AG08395 (cell line): Measurements from ENCODE around the gene DEPDC7.
"Not testable (repeated sequence)": the region's sequence is repeated elsewhere in the genome, so short reads cannot be mapped to it uniquely, and the experiment has no call there.

ENCODE experiments used
- DNase-seq: peaks from one replicate; pipeline ENCODE4 v3.0.0; 2012; ENCODE audit warnings: mixed read lengths, low spot score

DEPDC7 gene

GRCh38 chr11:33025339-33025722 lies 9.7 kb downstream of the DEPDC7 start:
- no peak for DNase-seq

GRCh38 chr11:33027233-33027632 lies 11.6 kb downstream of the DEPDC7 start:
- no peak for DNase-seq

GRCh38 chr11:33027846-33028536 lies 12.3 kb downstream of the DEPDC7 start:
- DNase-seq: peak; percentile 10

GRCh38 chr11:33028537-33028914 lies 12.8 kb downstream of the DEPDC7 start:
- no peak for DNase-seq

GRCh38 chr11:33029218-33029617 lies 13.5 kb downstream of the DEPDC7 start:
- not testable (repeated sequence) for DNase-seq

- DNase-seq: no peak
These were observed 17.8 kb downstream of the DEPDC7 start for GRCh38 chr11:33033493-33033892.

GRCh38 chr11:33035011-33035410 lies 19.3 kb downstream of the DEPDC7 start:
- DNase-seq: no peak

- DNase-seq: peak; percentile 85
These were observed 23.8 kb downstream of the DEPDC7 start, which contains the start of gene TCP11L1 for GRCh38 chr11:33039274-33040032. Gene TCP11L1, plus strand, starts transcription at chr11:33039572. Its CDS starts 4,202 bp downstream, at chr11:33043774.

GRCh38 chr11:33040033-33040861 lies 24.6 kb downstream of the DEPDC7 start:
- DNase-seq: no peak

GRCh38 chr11:33040862-33041453 lies 25.3 kb downstream of the DEPDC7 start:
- DNase-seq: no peak

- no peak for DNase-seq
These were observed 27.6 kb downstream of the DEPDC7 start for GRCh38 chr11:33043221-33043830.

GRCh38 chr11:33044285-33044756 lies 28.6 kb downstream of the DEPDC7 start:
- no peak for DNase-seq

GRCh38 chr11:33045551-33046255 lies 30.0 kb downstream of the DEPDC7 start:
- DNase-seq: no peak

- not testable (repeated sequence) for DNase-seq
These were observed 33.0 kb downstream of the DEPDC7 start for GRCh38 chr11:33048701-33049100.

GRCh38 chr11:33049565-33050408 lies 34.1 kb downstream of the DEPDC7 start:
- not testable (repeated sequence) for DNase-seq

GRCh38 chr11:33052231-33052630 lies 36.6 kb downstream of the DEPDC7 start:
- DNase-seq: no peak

GRCh38 chr11:33055375-33055774 lies 39.7 kb downstream of the DEPDC7 start:
- DNase-seq: no peak

GRCh38 chr11:33057284-33057683 lies 41.6 kb downstream of the DEPDC7 start:
- no peak for DNase-seq

GRCh38 chr11:33059331-33060007 lies 43.8 kb downstream of the DEPDC7 start:
- DNase-seq: no peak
